Thoracic aorta (tissue), 2 donors: Measurements from ENCODE around the gene CLSTN2. TPM values are rescaled to one million over a fixed set of nuclear protein-coding genes. Genes with fewer than 3 reads are reported as not detected.

Source experiments
- ATAC-seq: fragments of 150-250 bp; one replicate; pipeline ENCODE4 v1.8.0; 2017; ENCODE audit warnings: low read depth; ENCODE audit not compliant: insufficient number of reproducible peaks, low FRiP score
- DNase-seq: peaks from one replicate; pipeline ENCODE4 v3.0.0-alpha.2; 2020; ENCODE audit warnings: low spot score
- H3K27ac ChIP-seq, 2 donors: fragments of 200-600 bp; sonication (generic); 1 replicate in 1 of 2; 2 replicates in 1 of 2; pipeline ENCODE4 v1.5.1; 2016; ENCODE audit warnings: mild to moderate bottlenecking in 2 of 2, moderate library complexity in 2 of 2
- H3K27me3 ChIP-seq: fragments of 200-600 bp; sonication (generic); replicated peaks from 2 replicates; pipeline ENCODE4 v1.6.0; 2016; ENCODE audit warnings: mild to moderate bottlenecking; ENCODE audit not compliant: insufficient read depth
- H3K36me3 ChIP-seq: fragments of 200-600 bp; sonication (generic); one replicate; pipeline ENCODE4 v1.5.1; 2016
- H3K4me1 ChIP-seq, 2 donors: fragments of 200-600 bp; sonication (generic); 1 replicate in 1 of 2; 2 replicates in 1 of 2; pipeline versions ENCODE4 v1.5.1 to v1.6.0; 2016; ENCODE audit warnings: low read depth in 2 of 2, mild to moderate bottlenecking in 1 of 2; ENCODE audit not compliant: control insufficient read depth in 1 of 2
- H3K4me3 ChIP-seq: fragments of 200-600 bp; sonication (generic); 2 replicates; pipeline ENCODE4 v1.5.1; 2016; ENCODE audit warnings: mild to moderate bottlenecking
- H3K9me3 ChIP-seq: fragments of 200-600 bp; sonication (generic); 2 replicates; pipeline ENCODE4 v1.5.1; 2016
- total RNA-seq, 2 donors: library from RNA; depleted of rRNA; stranded (reverse); fragments of >200 nt; gene quantifications; one replicate each; pipeline versions ENCODE4 v1.1.0 to v1.2.3, GENCODE V29; 2016
- TF ChIP-seq, protein P1 (sequence below): fragments of 200-600 bp; sonication (generic); IDR thresholded peaks from one replicate; pipeline ENCODE4 v1.5.1; 2019; ENCODE audit warnings: antibody characterized with exemption

CLSTN2 gene
- total RNA-seq, 2 donors from 2014 or later = 7.6 to 15.7 TPM

GRCh38 chr3:140180603-140181002, 245.6 kb downstream of the CLSTN2 start:
- TF ChIP-seq, protein P1, sequence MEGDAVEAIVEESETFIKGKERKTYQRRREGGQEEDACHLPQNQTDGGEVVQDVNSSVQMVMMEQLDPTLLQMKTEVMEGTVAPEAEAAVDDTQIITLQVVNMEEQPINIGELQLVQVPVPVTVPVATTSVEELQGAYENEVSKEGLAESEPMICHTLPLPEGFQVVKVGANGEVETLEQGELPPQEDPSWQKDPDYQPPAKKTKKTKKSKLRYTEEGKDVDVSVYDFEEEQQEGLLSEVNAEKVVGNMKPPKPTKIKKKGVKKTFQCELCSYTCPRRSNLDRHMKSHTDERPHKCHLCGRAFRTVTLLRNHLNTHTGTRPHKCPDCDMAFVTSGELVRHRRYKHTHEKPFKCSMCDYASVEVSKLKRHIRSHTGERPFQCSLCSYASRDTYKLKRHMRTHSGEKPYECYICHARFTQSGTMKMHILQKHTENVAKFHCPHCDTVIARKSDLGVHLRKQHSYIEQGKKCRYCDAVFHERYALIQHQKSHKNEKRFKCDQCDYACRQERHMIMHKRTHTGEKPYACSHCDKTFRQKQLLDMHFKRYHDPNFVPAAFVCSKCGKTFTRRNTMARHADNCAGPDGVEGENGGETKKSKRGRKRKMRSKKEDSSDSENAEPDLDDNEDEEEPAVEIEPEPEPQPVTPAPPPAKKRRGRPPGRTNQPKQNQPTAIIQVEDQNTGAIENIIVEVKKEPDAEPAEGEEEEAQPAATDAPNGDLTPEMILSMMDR = no peak
- no peak overlapping the region for H3K27ac ChIP-seq
- no peak for ATAC-seq
- H3K27me3 ChIP-seq = no peaks in the 10 kb centered on the region
- H3K4me3 ChIP-seq = no peak overlapping the region
- H3K9me3 ChIP-seq = no peaks in the 10 kb centered on the region
- H3K36me3 ChIP-seq = no peaks in the 10 kb centered on the region
- peaks cover 3 to 22% of the 10 kb centered on the region in 2 donors for H3K4me1 ChIP-seq
- no peak for DNase-seq

GRCh38 chr3:140185375-140185774, 250.4 kb downstream of the CLSTN2 start:
- no peaks in the 10 kb centered on the region for H3K9me3 ChIP-seq
- H3K36me3 ChIP-seq = no peaks in the 10 kb centered on the region
- DNase-seq = no peak
- no peak overlapping the region for H3K4me3 ChIP-seq
- no peak for ATAC-seq
- H3K4me1 ChIP-seq = peaks cover 10 to 47% of the 10 kb centered on the region in 2 donors
- H3K27ac ChIP-seq = peak overlapping the region; percentile 59 to 83
- TF ChIP-seq, protein P1 = no peak
- H3K27me3 ChIP-seq = no peaks in the 10 kb centered on the region

- peaks cover 10 to 47% of the 10 kb centered on the region in 2 donors for H3K4me1 ChIP-seq
- ATAC-seq (peak; percentile 89), DNase-seq (no peak)
- no peaks in the 10 kb centered on the region for H3K9me3 ChIP-seq
- no peak overlapping the region for H3K4me3 ChIP-seq
- no peaks in the 10 kb centered on the region for H3K27me3 ChIP-seq
- H3K36me3 ChIP-seq = no peaks in the 10 kb centered on the region
- TF ChIP-seq, protein P1 = no peak
- peak overlapping the region; percentile 59 to 83 for H3K27ac ChIP-seq
Observed at GRCh38 chr3:140186421-140186920, 251.5 kb downstream of the CLSTN2 start.

DNA sequence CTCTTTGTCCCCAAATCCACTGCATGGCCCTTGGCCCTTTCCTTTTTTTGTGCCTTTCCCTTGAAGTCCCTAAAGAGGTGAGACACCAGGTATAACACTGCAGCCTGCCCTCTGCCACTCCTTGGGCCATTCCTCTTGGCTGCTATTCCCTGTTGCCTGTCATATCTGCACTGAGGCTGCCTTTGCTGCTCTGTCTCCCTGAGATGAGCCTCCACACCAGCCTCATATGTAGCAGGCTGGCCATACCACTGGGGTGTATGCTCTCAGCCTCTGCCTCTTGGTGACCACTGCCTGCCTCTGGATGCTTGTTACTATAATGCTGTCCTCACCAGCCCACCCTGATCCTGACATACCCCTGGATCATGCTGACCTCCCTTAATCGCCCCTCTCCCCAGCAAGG, 252.0 kb downstream of the CLSTN2 start:
- DNase-seq = no peak
- Histone ChIP-seq H3K36me3 (no peaks in the 10 kb centered on the region), H3K4me1 (peaks cover 10 to 47% of the 10 kb centered on the region in 2 donors), H3K4me3 (no peak overlapping the region), H3K9me3 (no peaks in the 10 kb centered on the region), H3K27me3 (no peaks in the 10 kb centered on the region), H3K27ac (peak overlapping the region; percentile 59 to 83)
- TF ChIP-seq, protein P1 = no peak
- ATAC-seq = no peak

GRCh38 chr3:140187656-140188221, 252.8 kb downstream of the CLSTN2 start:
- H3K4me3 ChIP-seq = no peak overlapping the region
- no peaks in the 10 kb centered on the region for H3K36me3 ChIP-seq
- ATAC-seq (no peak), DNase-seq (no peak)
- H3K4me1 ChIP-seq = peaks cover 10 to 47% of the 10 kb centered on the region in 2 donors
- no peaks in the 10 kb centered on the region for H3K9me3 ChIP-seq
- TF ChIP-seq, protein P1 = no peak
- H3K27me3 ChIP-seq = no peaks in the 10 kb centered on the region
- H3K27ac ChIP-seq = peak overlapping the region; percentile 59 to 83
